Right lobe of liver (tissue), 6 donors: ENCODE measurements around the gene PROX1. TPM values are rescaled to one million over a fixed set of nuclear protein-coding genes. Genes with fewer than 3 reads are reported as not detected.
A peak's percentile ranks its signal among the peaks of the same experiment; 100 is the strongest.

Experiments
- ATAC-seq, 4 donors: fragments of 200-7000 bp; cut with Tn5 transposase; one replicate each; pipeline ENCODE4 v1.9.1; 2020; ENCODE audit warnings: mild to moderate bottlenecking in 4 of 4, moderate library complexity in 4 of 4
- DNase-seq, 3 donors: peaks; one replicate each; pipeline ENCODE4 v3.0.0-alpha.2; 2020
- H3K27ac ChIP-seq, 3 donors: fragments of 200-600 bp; one replicate each; pipeline ENCODE4 v1.8.0; 2022
- H3K27me3 ChIP-seq, 2 donors: fragments of 200-600 bp; one replicate each; pipeline ENCODE4 v1.8.0; 2022
- H3K36me3 ChIP-seq, 4 donors: fragments of 200-600 bp; sonication (generic) in 1 of 4; one replicate each; pipeline versions ENCODE4 v1.5.1 to v1.8.0; 2017 to 2022; ENCODE audit warnings: control low read depth in 1 of 4
- H3K4me1 ChIP-seq, 4 donors: fragments of 200-600 bp; sonication (generic) in 1 of 4; one replicate each; pipeline versions ENCODE4 v1.5.1 to v1.8.0; 2017 to 2022; ENCODE audit warnings: control low read depth in 1 of 4
- H3K4me3 ChIP-seq, 3 donors: fragments of 200-600 bp; one replicate each; pipeline ENCODE4 v1.8.0; 2022
- H3K9me3 ChIP-seq, 4 donors: fragments of 200-600 bp; sonication (generic) in 1 of 4; one replicate each; pipeline versions ENCODE4 v1.5.1 to v1.8.0; 2017 to 2022; ENCODE audit warnings: control low read depth in 1 of 4
- POLR2A ChIP-seq: fragments of 450-650 bp; IDR thresholded peaks from one replicate; pipeline ENCODE4 v1.6.1; 2017; ENCODE audit warnings: antibody characterized with exemption, mild to moderate bottlenecking
- WGBS: methylation state at CpG from one replicate; pipeline ENCODE4 v1.1.6; 2018; ENCODE audit warnings: low coverage, low lambda C conversion rate; ENCODE audit not compliant: insufficient coverage; ENCODE audit errors: missing lambda C conversion rate; 5-methylcytosine and 5-hydroxymethylcytosine counted together
- intact Hi-C, 2 donors: fragments of 100-400 bp; cut with DNase I; formaldehyde crosslinking; loops; one replicate each; pipeline versions ENCODE4 v1.11.2 to v1.14.1; 2022
- total RNA-seq, 6 experiments: library from RNA; depleted of rRNA in 2 of 6; stranded (reverse); fragments of >200 nt in 2 of 6; fragmentation: NEBNext Ultra II Directional in 3 of 6; extraction: Animal tissue kit (Norgen Biotek cat#: 25700) in 3 of 6; gene quantifications; one replicate each; pipeline versions ENCODE4 v1.1.0 to v1.2.4, GENCODE V29; 2016 to 2023
- TF ChIP-seq, protein P1 (sequence below), 4 donors: fragments of 200-600 bp in 3 of 4; fragments of 450-650 bp in 1 of 4; IDR thresholded peaks; one replicate each; pipeline versions ENCODE4 v1.5.1 to v1.8.0; 2016 to 2022; ENCODE audit warnings: antibody characterized with exemption in 4 of 4, mild to moderate bottlenecking in 2 of 4
- donor health status: DM: no; HTN: yes; CAD: no.
- donor health status: DM: no; HTN: no; CAD: no.
- donor health status: DM: no; HTN: no; CAD: no.
- donor health status: DM: no; HTN: yes; CAD: no.
- donor health status: DM: no; HTN: yes; CAD: no.

PROX1 gene
- total RNA-seq, 6 experiments from 2014 or later: 79.6 to 186 (median 164) TPM

DNA sequence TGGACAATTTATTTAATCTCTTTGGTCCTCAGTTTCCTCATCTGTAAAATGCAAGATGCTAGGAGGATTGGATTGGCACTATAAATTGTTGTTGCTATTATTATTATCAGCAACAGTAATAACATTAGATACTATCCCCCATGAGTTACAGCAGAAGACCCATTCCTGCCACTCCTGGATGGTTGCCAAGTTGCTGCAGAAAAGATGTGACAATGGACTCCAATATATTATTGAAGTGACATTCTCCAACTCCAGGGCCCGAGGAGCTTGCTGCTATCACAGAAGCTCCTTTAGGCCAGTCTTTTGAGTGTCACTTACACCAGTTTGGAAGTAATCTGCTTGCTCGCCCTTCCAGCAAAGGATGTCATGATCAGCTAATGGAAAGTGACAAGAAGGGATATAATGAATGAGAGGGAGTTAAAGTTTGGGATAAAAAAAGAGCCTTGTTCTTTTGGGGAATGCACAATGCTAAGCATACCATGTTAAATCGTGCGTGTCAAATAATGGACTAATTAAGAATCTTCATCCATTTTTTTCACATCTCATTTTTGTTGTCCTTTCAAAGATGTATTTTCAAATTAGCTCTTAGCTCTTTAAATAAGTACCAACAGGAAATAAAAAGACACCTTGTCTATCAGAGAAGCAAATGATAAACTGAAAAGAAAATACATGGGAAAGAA, 19.5 kb upstream of the PROX1 start:
- no peak for ATAC-seq
- Histone ChIP-seq H3K27ac (no peak overlapping the region), H3K27me3 (no peaks in the 10 kb centered on the region), H3K4me3 (no peak overlapping the region), H3K4me1 (peaks cover 0 to 8% (median 0%) of the 10 kb centered on the region in 4 donors), H3K9me3 (no peaks in the 10 kb centered on the region), H3K36me3 (no peaks in the 10 kb centered on the region)
- intact Hi-C loops: no loop called here
- no peak for TF ChIP-seq POLR2A
- TF ChIP-seq, protein P1, sequence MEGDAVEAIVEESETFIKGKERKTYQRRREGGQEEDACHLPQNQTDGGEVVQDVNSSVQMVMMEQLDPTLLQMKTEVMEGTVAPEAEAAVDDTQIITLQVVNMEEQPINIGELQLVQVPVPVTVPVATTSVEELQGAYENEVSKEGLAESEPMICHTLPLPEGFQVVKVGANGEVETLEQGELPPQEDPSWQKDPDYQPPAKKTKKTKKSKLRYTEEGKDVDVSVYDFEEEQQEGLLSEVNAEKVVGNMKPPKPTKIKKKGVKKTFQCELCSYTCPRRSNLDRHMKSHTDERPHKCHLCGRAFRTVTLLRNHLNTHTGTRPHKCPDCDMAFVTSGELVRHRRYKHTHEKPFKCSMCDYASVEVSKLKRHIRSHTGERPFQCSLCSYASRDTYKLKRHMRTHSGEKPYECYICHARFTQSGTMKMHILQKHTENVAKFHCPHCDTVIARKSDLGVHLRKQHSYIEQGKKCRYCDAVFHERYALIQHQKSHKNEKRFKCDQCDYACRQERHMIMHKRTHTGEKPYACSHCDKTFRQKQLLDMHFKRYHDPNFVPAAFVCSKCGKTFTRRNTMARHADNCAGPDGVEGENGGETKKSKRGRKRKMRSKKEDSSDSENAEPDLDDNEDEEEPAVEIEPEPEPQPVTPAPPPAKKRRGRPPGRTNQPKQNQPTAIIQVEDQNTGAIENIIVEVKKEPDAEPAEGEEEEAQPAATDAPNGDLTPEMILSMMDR (IDR thresholded peaks at IDR 0.05): no peak
- DNase-seq: no peak
- WGBS: 73% methylated on average over 4 of the region's 4 CpGs

DNA sequence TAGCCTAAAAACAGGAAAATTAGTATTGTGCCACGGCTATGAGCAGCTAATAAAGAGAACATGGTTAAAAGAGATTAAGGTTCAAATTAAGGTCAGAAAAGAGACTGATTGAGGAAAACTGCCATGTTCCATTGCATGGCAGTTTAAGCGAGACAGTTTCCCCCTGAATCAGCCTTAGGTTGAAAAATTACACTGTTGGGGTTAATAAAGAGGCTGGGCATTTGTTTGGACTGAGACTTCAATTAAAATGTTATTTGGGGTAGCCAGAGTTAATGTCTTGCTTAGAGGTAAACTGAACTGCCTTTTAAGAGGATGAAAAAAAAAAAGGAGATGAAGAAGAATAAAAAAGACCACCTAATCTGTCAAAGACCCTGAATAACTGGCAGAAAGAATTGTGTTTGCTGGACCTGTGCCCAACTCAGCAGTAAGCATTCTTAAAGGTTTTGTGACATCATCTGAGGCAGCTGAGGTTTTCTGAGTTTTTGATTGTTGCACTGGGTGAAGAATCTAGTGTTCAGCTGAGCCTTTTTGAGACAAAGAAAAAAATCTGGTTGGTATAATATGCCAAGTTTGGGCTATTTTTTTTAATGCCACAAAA, 17.7 kb upstream of the PROX1 start:
- DNase-seq (no peak), ATAC-seq (no peak)
- H3K27me3 ChIP-seq: no peaks in the 10 kb centered on the region
- WGBS: 68% methylated on average over 2 of the region's 2 CpGs
- TF ChIP-seq, protein P1 (IDR thresholded peaks at IDR 0.05): no peak
- no peak for TF ChIP-seq POLR2A
- H3K36me3 ChIP-seq: no peaks in the 10 kb centered on the region
- no peak overlapping the region for H3K4me3 ChIP-seq
- peaks cover 0 to 8% (median 0%) of the 10 kb centered on the region in 4 donors for H3K4me1 ChIP-seq
- no peak overlapping the region for H3K27ac ChIP-seq
- H3K9me3 ChIP-seq: no peaks in the 10 kb centered on the region
- intact Hi-C loops: no loop called here

DNA sequence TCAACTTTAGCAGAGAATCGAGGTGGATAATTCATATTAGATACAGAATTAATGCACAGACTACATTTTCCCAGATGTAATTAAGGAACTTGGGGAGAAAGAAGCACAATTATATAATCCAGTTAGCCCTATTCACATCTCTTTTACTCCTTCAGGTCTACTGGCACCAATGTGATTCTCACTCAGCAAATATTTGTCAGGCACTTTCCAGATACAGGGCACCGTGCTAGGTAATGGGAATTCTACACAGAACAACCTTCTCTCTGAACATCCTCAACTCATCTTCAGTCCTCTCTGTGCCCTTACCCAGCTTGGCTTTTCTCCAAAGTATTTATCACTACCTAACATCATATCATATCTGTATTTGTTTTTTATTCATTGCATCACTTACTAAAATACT, 15.6 kb upstream of the PROX1 start:
- DNase-seq (no peak), ATAC-seq (peak; percentile 48 to 65 (median 52))
- 42% methylated on average over 2 of the region's 2 CpGs for WGBS
- intact Hi-C loops: no loop called here
- TF ChIP-seq, protein P1 (IDR thresholded peaks at IDR 0.05): no peak
- no peak for TF ChIP-seq POLR2A
- peak overlapping the region in 1 of 3 donors; percentile 2 for H3K27ac ChIP-seq
- H3K4me1 ChIP-seq: peaks cover 0 to 28% (median 6%) of the 10 kb centered on the region in 4 donors
- H3K4me3 ChIP-seq: no peak overlapping the region
- no peaks in the 10 kb centered on the region for H3K36me3 ChIP-seq
- H3K9me3 ChIP-seq: no peaks in the 10 kb centered on the region
- no peaks in the 10 kb centered on the region for H3K27me3 ChIP-seq

DNA sequence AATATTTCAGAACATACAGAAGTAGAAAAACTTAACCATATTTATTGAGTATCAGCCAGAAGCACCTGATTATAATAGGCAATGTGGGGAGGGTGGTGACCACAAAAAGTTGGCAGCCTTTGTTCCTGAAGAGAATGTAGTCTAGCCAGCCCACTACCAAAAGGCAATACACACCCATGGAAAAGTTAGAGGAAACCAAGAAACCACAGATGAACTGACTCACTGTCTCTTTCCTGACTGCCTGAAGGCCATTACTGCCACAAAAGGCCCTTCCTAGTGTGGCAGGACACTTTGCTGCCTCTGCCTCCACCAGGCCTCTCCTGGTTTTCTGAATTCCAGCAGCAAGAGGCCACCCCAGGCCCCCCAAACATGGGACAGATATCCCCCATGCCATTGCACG, 14.6 kb upstream of the PROX1 start:
- Histone ChIP-seq H3K9me3 (no peaks in the 10 kb centered on the region), H3K4me3 (no peak overlapping the region), H3K36me3 (no peaks in the 10 kb centered on the region), H3K27me3 (no peaks in the 10 kb centered on the region), H3K4me1 (peaks cover 0 to 38% (median 11%) of the 10 kb centered on the region in 4 donors), H3K27ac (no peak overlapping the region)
- intact Hi-C loops: no loop called here
- TF ChIP-seq POLR2A: no peak
- TF ChIP-seq, protein P1 (IDR thresholded peaks at IDR 0.05): no peak
- DNase-seq (no peak), ATAC-seq (no peak)
- no CpG with 5 or more reads among the region's 1 CpG for WGBS
